Measurements from ENCODE around the gene HTT.

GRCh38 chr4:3276986-3277385, 202.5 kb downstream of the HTT start:
- TF ChIP-seq EZH2 (IDR thresholded peaks at IDR 0.05; ENCODE audit: borderline replicate concordance, low read depth, low read length), result no peak
- no peak for TF ChIP-seq ZNF282 (CRISPR knock-in tag; IDR thresholded peaks at IDR 0.05)
